ENCODE data around the gene RANBP3.

RANBP3 gene

DNA sequence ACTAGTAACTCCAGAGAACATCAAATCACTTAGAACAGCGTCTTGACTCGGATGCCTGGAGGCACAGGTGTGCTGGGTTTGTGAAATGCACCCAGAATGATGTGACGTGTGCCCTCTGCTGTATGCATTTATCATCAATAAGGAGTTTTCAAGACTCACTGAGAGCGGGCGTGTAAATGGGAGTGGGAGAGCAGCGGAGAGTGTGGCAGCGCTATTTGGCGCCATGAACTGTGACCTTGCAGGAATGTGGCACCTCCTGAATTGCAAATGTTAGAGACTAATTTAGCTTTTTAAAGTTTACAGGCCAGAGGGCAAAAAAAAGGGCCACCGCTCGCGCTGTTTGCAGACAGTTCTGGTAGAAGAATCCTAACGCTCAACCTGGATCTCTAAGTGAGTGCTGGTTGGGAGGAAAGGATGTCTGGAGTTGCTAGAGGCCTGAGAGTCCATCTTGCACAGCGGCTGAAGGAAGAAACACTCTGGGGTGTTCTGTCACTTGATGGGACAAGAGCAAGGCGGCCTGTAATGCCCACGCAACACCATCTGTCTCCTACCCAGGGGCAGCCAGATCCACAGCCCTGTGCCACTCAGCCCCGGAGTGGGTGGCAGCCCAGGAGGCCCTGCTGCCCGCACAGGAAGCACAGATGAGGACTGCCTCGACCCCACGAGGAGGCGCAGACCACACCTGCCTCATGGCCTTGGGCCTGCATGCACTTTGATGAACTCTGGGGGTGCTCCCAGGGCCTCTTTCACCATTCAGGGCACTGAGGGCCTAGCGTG lies 19.7 kb downstream of the RANBP3 start:
- TF ChIP-seq, protein P1, sequence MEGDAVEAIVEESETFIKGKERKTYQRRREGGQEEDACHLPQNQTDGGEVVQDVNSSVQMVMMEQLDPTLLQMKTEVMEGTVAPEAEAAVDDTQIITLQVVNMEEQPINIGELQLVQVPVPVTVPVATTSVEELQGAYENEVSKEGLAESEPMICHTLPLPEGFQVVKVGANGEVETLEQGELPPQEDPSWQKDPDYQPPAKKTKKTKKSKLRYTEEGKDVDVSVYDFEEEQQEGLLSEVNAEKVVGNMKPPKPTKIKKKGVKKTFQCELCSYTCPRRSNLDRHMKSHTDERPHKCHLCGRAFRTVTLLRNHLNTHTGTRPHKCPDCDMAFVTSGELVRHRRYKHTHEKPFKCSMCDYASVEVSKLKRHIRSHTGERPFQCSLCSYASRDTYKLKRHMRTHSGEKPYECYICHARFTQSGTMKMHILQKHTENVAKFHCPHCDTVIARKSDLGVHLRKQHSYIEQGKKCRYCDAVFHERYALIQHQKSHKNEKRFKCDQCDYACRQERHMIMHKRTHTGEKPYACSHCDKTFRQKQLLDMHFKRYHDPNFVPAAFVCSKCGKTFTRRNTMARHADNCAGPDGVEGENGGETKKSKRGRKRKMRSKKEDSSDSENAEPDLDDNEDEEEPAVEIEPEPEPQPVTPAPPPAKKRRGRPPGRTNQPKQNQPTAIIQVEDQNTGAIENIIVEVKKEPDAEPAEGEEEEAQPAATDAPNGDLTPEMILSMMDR (IDR thresholded peaks at IDR 0.05): no peak
- TF ChIP-seq ZFX (IDR thresholded peaks at IDR 0.05; ENCODE audit: borderline replicate concordance): no peak
- no peak overlapping the region for H3K27ac ChIP-seq

DNA sequence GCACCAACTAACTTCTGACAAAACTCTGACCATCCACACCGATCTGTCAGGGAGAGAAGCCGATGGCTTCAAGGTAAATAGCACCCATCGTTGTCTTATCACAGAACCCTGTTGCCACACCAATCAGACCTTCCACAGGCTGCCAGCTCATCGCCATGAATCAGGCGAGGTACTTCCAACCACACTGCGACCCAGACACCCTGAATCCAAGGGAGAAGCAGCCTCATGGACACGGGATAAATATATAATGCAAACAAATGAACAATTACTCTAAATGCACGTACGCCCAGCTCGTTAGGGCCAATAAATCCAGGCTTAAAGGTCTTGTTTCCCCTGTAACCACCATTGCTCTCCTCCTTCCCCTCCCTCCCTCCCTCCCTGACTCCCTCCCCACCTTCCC lies 20.8 kb downstream of the RANBP3 start:
- TF ChIP-seq, protein P1 (IDR thresholded peaks at IDR 0.05): no peak
- TF ChIP-seq ZFX (IDR thresholded peaks at IDR 0.05; ENCODE audit: borderline replicate concordance): no peak

DNA sequence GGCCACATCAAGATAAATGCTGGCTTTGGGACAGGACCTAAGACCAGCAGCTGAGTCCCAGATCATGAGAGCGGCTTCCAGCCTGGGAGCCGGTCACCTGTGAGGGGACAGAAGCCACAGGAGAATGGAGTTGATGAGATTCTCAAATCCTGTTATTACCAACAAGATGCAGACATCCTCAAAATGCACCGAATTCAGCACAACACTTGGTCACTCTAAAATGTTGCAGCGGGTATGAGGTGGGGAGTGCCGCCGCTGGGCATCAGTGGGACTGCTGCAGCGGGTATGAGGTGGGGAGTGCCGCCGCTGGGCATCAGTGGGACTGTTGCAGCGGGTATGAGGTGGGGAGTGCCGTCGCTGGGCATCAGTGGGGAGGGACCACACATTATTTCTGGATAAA lies 21.2 kb downstream of the RANBP3 start:
- TF ChIP-seq ZFX (IDR thresholded peaks at IDR 0.05; ENCODE audit: borderline replicate concordance): no peak
- TF ChIP-seq, protein P1 (IDR thresholded peaks at IDR 0.05): no peak

More for the DNA sequence above, 20.8 kb downstream of the RANBP3 start:
- H3K27ac ChIP-seq: no peak overlapping the region

DNA sequence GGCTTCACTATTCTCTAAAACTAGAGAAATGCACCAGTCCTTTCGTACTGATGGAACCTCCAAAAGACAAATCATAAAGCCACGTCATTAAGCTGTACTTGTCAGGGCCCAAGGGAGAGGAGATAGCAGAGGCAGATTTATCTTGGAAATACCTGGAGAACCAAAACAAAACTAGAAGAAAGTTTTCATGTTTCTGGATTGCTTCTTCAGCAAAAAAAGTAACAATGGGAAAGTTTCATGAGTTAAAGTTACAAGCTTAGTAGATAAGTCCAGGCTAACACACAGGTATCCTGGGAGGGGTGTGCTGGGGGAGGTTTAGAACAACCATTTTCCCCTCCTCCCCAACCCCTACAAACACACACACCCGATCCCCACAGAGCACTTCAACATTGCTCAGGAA lies 21.6 kb downstream of the RANBP3 start:
- H3K27ac ChIP-seq: no peak overlapping the region
- no peak for TF ChIP-seq ZFX (IDR thresholded peaks at IDR 0.05; ENCODE audit: borderline replicate concordance)
- TF ChIP-seq, protein P1 (IDR thresholded peaks at IDR 0.05): no peak

More for the DNA sequence above, 21.2 kb downstream of the RANBP3 start:
- no peak overlapping the region for H3K27ac ChIP-seq

DNA sequence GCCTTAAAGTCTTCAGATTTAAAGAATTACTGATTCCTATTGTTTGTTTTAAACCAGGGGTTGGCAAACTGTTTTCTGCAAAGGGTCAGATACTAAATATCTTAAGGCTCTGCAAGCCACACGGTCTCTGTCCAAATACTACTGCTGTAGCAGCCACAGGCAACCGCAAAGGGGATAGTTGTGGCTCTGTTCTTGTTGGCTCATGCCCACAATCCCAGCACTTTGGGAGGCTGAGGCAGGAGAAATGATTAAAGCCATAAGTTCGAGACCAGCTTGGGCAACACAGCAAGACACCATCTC lies 22.4 kb downstream of the RANBP3 start:
- no peak overlapping the region for H3K27ac ChIP-seq
- TF ChIP-seq, protein P1 (IDR thresholded peaks at IDR 0.05): no peak
- no peak for TF ChIP-seq ZFX (IDR thresholded peaks at IDR 0.05; ENCODE audit: borderline replicate concordance)

DNA sequence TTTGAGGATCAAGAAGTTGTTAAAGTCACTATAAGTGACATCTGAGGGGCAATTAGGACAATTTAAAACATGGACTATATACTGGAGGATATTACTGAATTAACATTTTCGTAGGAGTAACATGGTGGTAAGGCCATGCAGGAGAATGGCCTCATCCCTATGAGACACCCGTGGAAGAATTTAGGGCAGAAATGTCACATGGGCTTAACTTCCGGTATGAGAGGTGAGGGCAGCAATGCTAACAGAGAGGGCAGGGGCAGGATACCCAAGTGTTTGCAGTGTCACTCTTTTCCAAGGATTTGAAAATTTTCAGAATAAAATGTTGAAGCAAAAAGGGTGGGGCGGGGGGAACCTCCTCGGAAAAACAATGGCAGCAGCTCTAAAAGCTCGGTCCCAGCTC lies 23.6 kb downstream of the RANBP3 start:
- H3K27ac ChIP-seq: no peak overlapping the region

DNA sequence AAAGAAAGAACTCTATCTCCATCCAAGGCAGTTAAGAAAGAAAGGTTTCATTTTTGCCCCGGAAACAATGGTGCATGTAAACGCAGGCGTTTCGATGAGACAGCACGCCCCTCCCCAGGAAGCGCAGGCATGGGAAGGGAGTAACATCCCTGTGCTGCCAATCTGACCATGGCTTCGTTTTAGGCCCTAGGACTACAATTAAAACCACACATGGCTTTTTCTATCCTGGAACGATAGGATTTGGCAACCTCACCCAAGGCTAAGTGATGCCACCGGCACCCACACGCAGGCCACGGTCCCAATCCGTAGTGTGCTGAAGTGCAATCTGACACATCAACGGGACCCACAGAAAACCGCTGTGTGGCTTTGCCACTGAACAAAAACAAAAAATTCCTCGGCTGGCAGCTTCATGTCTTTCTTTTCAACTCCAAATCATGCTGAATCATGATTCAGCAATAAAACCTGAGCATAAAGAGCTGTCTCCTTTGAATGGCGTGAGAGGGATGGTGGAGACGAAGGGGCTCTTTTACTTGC lies 24.2 kb downstream of the RANBP3 start:
- TF ChIP-seq, protein P1 (IDR thresholded peaks at IDR 0.05): no peak
- no peak for TF ChIP-seq ZFX (IDR thresholded peaks at IDR 0.05; ENCODE audit: borderline replicate concordance)
- H3K27ac ChIP-seq: no peak overlapping the region

More for the DNA sequence above, 23.6 kb downstream of the RANBP3 start:
- TF ChIP-seq, protein P1 (IDR thresholded peaks at IDR 0.05): no peak
- TF ChIP-seq ZFX (IDR thresholded peaks at IDR 0.05; ENCODE audit: borderline replicate concordance): no peak
